Esophagus muscularis mucosa (tissue), 4 donors: ENCODE data around the gene FBXW10. TPM values are rescaled to one million over a fixed set of nuclear protein-coding genes. Genes with fewer than 3 reads are reported as not detected.
"Not testable (repeated sequence)": the region's sequence is repeated elsewhere in the genome, so short reads cannot be mapped to it uniquely, and the experiment has no call there.

Experiments used
- DNase-seq: peaks from one replicate; pipeline ENCODE4 v3.0.0-alpha.2; 2017; ENCODE audit errors: extremely low spot score
- H3K27ac ChIP-seq, 4 donors: fragments of 200-600 bp; sonication (generic); replicated peaks in 1 of 4; 1 replicate in 3 of 4; 2 replicates in 1 of 4; pipeline ENCODE4 v1.5.1; 2016 to 2019; ENCODE audit warnings: mild to moderate bottlenecking in 1 of 4
- H3K27me3 ChIP-seq, 4 donors: fragments of 200-600 bp; sonication (generic); one replicate each; pipeline versions ENCODE4 v1.5.1 to v1.6.0; 2016 to 2019
- H3K36me3 ChIP-seq, 4 donors: fragments of 200-600 bp; sonication (generic); one replicate each; pipeline ENCODE4 v1.5.1; 2016 to 2019
- H3K4me1 ChIP-seq, 4 donors: fragments of 200-600 bp; sonication (generic); one replicate each; pipeline ENCODE4 v1.5.1; 2016 to 2019
- H3K4me3 ChIP-seq, 4 donors: fragments of 200-600 bp; sonication (generic); 1 replicate in 2 of 4; 2 replicates in 2 of 4; pipeline ENCODE4 v1.5.1; 2016 to 2019; ENCODE audit warnings: mild to moderate bottlenecking in 4 of 4, moderate library complexity in 1 of 4
- H3K9me3 ChIP-seq, 4 donors: fragments of 200-600 bp; sonication (generic); 1 replicate in 3 of 4; 2 replicates in 1 of 4; pipeline ENCODE4 v1.5.1; 2016 to 2019
- WGBS: methylation state at CpG from one replicate; pipeline ENCODE4 v1.1.5; 2018; 5-methylcytosine and 5-hydroxymethylcytosine counted together
- intact Hi-C: fragments of 100-400 bp; cut with DNase I; formaldehyde crosslinking; loops from one replicate; pipeline ENCODE4 v1.15.1; 2023
- total RNA-seq, 4 donors: library from RNA; depleted of rRNA; stranded (reverse); fragments of >200 nt; gene quantifications; one replicate each; pipeline versions ENCODE4 v1.1.0 to v1.2.1, GENCODE V29; 2016

FBXW10 gene
- total RNA-seq, 4 donors from 2014 or later: 0.42 TPM; not detected in 3

- 65% methylated on average over 2 of the region's 12 CpGs for WGBS
- H3K4me3 ChIP-seq, intact Hi-C loops, H3K36me3 ChIP-seq, DNase-seq, H3K9me3 ChIP-seq, H3K27me3 ChIP-seq: not testable (repeated sequence)
- Histone ChIP-seq H3K4me1 (peaks cover 0 to 11% (median 7%) of the 10 kb centered on the region in 4 donors), H3K27ac (peak overlapping the region in 2 of 4 donors; percentile 23 to 28)
Measured at GRCh38 chr17:18721775-18722547, 21.9 kb upstream of the FBXW10 start.

GRCh38 chr17:18722612-18723011 is 21.2 kb upstream of the FBXW10 start:
- intact Hi-C loops, H3K27me3 ChIP-seq: not testable (repeated sequence)

GRCh38 chr17:18723509-18723908 is 20.3 kb upstream of the FBXW10 start:
- WGBS: 82% methylated on average over 1 of the region's 1 CpG
- H3K9me3 ChIP-seq, DNase-seq, H3K27ac ChIP-seq, intact Hi-C loops, H3K27me3 ChIP-seq, H3K4me3 ChIP-seq, H3K36me3 ChIP-seq: not testable (repeated sequence)
- H3K4me1 ChIP-seq: peaks cover 0 to 11% (median 7%) of the 10 kb centered on the region in 4 donors

More at GRCh38 chr17:18722612-18723011, 21.2 kb upstream of the FBXW10 start:
- H3K36me3 ChIP-seq, H3K4me3 ChIP-seq, DNase-seq, H3K9me3 ChIP-seq: not testable (repeated sequence)
- Histone ChIP-seq H3K4me1 (peaks cover 0 to 11% (median 7%) of the 10 kb centered on the region in 4 donors), H3K27ac (peak overlapping the region in 2 of 4 donors; percentile 23 to 26)
- WGBS: 50% methylated on average over 3 of the region's 5 CpGs

GRCh38 chr17:18732438-18732837 is 11.4 kb upstream of the FBXW10 start:
- H3K27me3 ChIP-seq, intact Hi-C loops, H3K27ac ChIP-seq, DNase-seq, H3K4me3 ChIP-seq, H3K9me3 ChIP-seq, H3K4me1 ChIP-seq: not testable (repeated sequence)
- peaks cover 0 to 13% (median 7%) of the 10 kb centered on the region in 4 donors for H3K36me3 ChIP-seq
- 92% methylated on average over 1 of the region's 1 CpG for WGBS

- H3K27ac ChIP-seq, H3K27me3 ChIP-seq, intact Hi-C loops, H3K4me3 ChIP-seq, DNase-seq, H3K9me3 ChIP-seq, H3K4me1 ChIP-seq: not testable (repeated sequence)
- 82% methylated on average over 4 of the region's 4 CpGs for WGBS
- H3K36me3 ChIP-seq: peaks cover 0 to 11% (median 6%) of the 10 kb centered on the region in 4 donors
Measured at GRCh38 chr17:18733350-18733749, 10.5 kb upstream of the FBXW10 start.

GRCh38 chr17:18739616-18740391 is 4.0 kb upstream of the FBXW10 start:
- WGBS: 79% methylated on average over 7 of the region's 7 CpGs
- H3K27ac ChIP-seq, DNase-seq, H3K4me1 ChIP-seq, intact Hi-C loops, H3K27me3 ChIP-seq, H3K4me3 ChIP-seq, H3K9me3 ChIP-seq: not testable (repeated sequence)
- peaks cover 0 to 11% (median 6%) of the 10 kb centered on the region in 4 donors for H3K36me3 ChIP-seq

GRCh38 chr17:18741228-18741627 is 2.6 kb upstream of the FBXW10 start:
- H3K4me3 ChIP-seq, DNase-seq, H3K36me3 ChIP-seq, intact Hi-C loops, H3K27me3 ChIP-seq, H3K9me3 ChIP-seq, H3K4me1 ChIP-seq, H3K27ac ChIP-seq: not testable (repeated sequence)
- WGBS: 89% methylated on average over 2 of the region's 6 CpGs

- DNase-seq, H3K9me3 ChIP-seq, H3K36me3 ChIP-seq, H3K27me3 ChIP-seq, H3K4me1 ChIP-seq, H3K27ac ChIP-seq, intact Hi-C loops, H3K4me3 ChIP-seq: not testable (repeated sequence)
- WGBS: 62% methylated on average over 4 of the region's 4 CpGs
Measured at GRCh38 chr17:18744726-18745125, 872 bp downstream of the FBXW10 start.

- H3K27ac ChIP-seq, DNase-seq, H3K27me3 ChIP-seq, H3K4me1 ChIP-seq, H3K4me3 ChIP-seq, H3K36me3 ChIP-seq, H3K9me3 ChIP-seq, intact Hi-C loops: not testable (repeated sequence)
- WGBS: 65% methylated on average over 3 of the region's 3 CpGs
Measured at GRCh38 chr17:18746551-18746950, 2.7 kb downstream of the FBXW10 start.

GRCh38 chr17:18747501-18747900 is 3.6 kb downstream of the FBXW10 start:
- H3K4me3 ChIP-seq, DNase-seq, H3K27me3 ChIP-seq, H3K9me3 ChIP-seq, H3K4me1 ChIP-seq, intact Hi-C loops, H3K27ac ChIP-seq, H3K36me3 ChIP-seq: not testable (repeated sequence)
- 38% methylated on average over 6 of the region's 6 CpGs for WGBS

- H3K27ac ChIP-seq, H3K9me3 ChIP-seq, H3K4me3 ChIP-seq, DNase-seq, intact Hi-C loops, H3K27me3 ChIP-seq, H3K4me1 ChIP-seq, H3K36me3 ChIP-seq: not testable (repeated sequence)
- WGBS: 92% methylated on average over 1 of the region's 1 CpG
Measured at GRCh38 chr17:18750242-18750641, 6.4 kb downstream of the FBXW10 start.

GRCh38 chr17:18753829-18754409 is 10.1 kb downstream of the FBXW10 start:
- not testable (repeated sequence) for H3K27ac ChIP-seq

More at GRCh38 chr17:18753829-18754409, 10.1 kb downstream of the FBXW10 start:
- H3K36me3 ChIP-seq, H3K27me3 ChIP-seq, H3K9me3 ChIP-seq, DNase-seq, H3K4me3 ChIP-seq, H3K4me1 ChIP-seq, intact Hi-C loops: not testable (repeated sequence)
- WGBS: 79% methylated on average over 6 of the region's 6 CpGs
